ENCODE data around the gene FRMPD2. TPM values are rescaled to one million over a fixed set of nuclear protein-coding genes. Genes with fewer than 3 reads are reported as not detected.
A peak's percentile ranks its signal among the peaks of the same experiment; 100 is the strongest.

FRMPD2 gene
- total and polyA plus RNA-seq, 11 donors: 0.20 to 0.66 TPM; not detected in 9

DNA sequence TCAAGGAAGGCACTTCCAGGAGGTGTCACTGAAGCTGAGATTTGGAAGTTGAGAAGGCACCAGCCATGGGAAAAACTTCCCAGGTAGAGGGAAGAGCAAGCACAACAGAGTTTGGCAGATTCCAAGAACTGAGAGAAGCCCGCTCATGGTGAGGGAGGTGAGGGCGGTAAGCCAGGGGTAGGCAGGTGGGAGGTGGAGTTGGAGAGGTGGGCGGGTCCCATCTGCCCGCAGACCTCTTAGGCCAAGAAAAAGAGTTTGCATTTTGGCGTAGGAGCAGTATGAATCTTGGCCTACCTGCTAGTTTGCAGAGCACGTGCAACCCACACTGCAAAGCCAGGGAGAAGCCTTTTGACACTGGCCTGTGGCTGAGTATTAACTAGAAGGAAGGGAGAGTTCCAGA, 18.8 kb downstream of the FRMPD2 start:
- H3K9me3 ChIP-seq: peaks cover 0 to 5% (median 0%) of the 10 kb centered on the region in 12 donors
- H3K27me3 ChIP-seq: no peaks in the 10 kb centered on the region
- ATAC-seq (no peak), DNase-seq (no peak)
- no peak overlapping the region for H3K27ac ChIP-seq
- intact Hi-C loops (cut with DNase I): no loop called here
- 89 to 95% (median 91%) methylated on average over 6 of the region's 6 CpGs for whole genome bisulfite sequencing, 4 donors
- TF ChIP-seq, protein P1, sequence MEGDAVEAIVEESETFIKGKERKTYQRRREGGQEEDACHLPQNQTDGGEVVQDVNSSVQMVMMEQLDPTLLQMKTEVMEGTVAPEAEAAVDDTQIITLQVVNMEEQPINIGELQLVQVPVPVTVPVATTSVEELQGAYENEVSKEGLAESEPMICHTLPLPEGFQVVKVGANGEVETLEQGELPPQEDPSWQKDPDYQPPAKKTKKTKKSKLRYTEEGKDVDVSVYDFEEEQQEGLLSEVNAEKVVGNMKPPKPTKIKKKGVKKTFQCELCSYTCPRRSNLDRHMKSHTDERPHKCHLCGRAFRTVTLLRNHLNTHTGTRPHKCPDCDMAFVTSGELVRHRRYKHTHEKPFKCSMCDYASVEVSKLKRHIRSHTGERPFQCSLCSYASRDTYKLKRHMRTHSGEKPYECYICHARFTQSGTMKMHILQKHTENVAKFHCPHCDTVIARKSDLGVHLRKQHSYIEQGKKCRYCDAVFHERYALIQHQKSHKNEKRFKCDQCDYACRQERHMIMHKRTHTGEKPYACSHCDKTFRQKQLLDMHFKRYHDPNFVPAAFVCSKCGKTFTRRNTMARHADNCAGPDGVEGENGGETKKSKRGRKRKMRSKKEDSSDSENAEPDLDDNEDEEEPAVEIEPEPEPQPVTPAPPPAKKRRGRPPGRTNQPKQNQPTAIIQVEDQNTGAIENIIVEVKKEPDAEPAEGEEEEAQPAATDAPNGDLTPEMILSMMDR (IDR thresholded peaks at IDR 0.05): no peak
- TF ChIP-seq POLR2A (IDR thresholded peaks at IDR 0.05): no peak
- H3K36me3 ChIP-seq: no peaks in the 10 kb centered on the region
- H3K4me3 ChIP-seq: no peak overlapping the region
- peaks cover 0 to 19% (median 4%) of the 10 kb centered on the region in 12 donors for H3K4me1 ChIP-seq

DNA sequence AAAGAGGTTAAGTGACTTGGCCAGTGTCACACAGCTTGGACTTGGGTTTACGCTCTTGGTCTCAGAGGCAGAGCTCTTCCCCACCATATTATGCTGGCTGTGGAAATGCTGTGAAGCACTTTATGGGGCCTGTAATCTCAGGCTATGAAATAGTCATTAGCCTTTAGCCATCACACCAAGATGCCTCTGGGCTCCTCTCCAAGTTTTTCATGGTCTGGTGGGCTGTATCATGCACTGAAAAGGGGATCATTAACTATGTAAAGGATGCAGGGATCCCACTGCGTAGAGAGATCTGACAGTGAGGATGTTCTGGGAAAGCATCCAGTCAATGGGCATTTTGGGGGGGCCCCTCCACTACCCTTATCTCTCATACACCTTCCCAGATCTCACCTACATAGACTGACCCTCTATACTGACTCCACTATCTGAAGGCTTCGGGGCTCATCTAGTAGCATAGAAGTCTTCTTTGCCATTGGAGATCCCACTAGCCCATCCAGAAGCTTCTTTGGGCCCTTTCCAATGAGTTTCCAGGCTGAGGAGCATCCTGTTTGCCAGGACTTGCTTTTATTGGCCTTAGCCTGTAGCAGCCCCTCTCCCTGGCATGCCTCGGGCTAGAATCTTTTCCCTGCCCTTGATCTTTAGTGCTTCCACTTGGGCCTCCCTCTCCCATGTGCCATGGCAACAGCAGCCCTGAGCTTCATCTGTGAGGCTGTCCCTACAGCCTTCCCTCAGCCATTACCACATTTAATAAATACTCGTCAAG, 19.6 kb downstream of the FRMPD2 start:
- intact Hi-C loops (cut with DNase I): no loop called here
- WGBS, 4 donors: 88 to 95% (median 92%) methylated on average over 5 of the region's 5 CpGs
- TF ChIP-seq, protein P1 (IDR thresholded peaks at IDR 0.05): no peak
- TF ChIP-seq POLR2A (IDR thresholded peaks at IDR 0.05): no peak
- no peaks in the 10 kb centered on the region for H3K27me3 ChIP-seq
- no peak for DNase-seq
- peaks cover 0 to 19% (median 4%) of the 10 kb centered on the region in 12 donors for H3K4me1 ChIP-seq
- no peak for ATAC-seq
- no peak overlapping the region for H3K4me3 ChIP-seq
- H3K9me3 ChIP-seq: no peaks in the 10 kb centered on the region
- H3K27ac ChIP-seq: no peak overlapping the region
- no peaks in the 10 kb centered on the region for H3K36me3 ChIP-seq

DNA sequence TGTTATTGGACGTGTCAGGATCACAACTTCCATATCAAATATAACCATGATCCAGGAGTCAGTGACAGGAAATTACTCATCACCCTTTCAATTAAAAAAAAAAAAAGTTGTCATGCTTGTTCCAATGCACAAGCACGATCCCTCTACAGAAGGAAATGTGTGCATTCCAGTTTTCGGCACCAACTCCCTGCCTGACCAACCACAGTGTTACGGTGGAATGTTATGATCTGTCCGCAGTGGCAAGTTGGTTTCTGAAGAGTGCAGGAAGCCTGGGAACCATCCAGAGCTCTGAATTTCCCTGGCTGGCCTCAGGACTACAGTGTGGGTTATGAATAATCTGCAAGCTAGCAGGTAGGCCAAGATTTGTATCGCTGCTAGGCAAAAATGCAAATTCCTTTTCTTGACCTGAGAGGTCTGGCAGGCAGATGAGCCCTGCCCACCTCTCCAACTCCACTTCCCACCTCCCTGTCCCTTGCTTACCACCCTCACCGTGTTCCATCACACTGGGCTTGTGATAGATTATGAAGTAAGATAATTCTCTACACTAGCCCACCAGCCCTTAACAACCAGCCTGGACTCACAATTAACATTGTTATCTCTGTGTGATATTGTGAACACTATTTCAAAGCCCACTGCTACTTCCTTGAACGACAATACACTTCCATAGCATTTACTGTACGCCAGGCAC, 20.4 kb downstream of the FRMPD2 start:
- no peaks in the 10 kb centered on the region for H3K9me3 ChIP-seq
- peak in 3 of 4 donors; percentile 48 to 73 (median 58) for ATAC-seq

DNA sequence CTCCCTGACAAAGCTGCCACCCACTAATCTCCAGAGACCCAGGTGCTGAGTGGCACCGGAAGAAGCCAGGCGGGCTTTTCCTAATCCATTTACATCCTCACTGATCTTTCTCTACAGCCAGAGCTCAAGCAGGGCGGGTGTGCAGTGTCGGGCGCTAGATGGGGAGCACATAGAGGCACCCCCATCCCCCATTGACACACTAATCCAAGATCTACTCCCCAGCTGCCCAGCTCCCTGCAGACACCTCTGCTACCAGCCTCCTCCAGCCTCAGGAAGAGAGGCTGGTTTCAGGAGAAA, 22.2 kb downstream of the FRMPD2 start:
- ATAC-seq: no peak
- no peak overlapping the region for H3K27ac ChIP-seq

More for the DNA sequence above, 20.4 kb downstream of the FRMPD2 start:
- 45 to 48% (median 46%) methylated on average over 9 of the region's 9 CpGs for WGBS, 4 donors
- Histone ChIP-seq H3K4me1 (peaks cover 0 to 24% (median 4%) of the 10 kb centered on the region in 12 donors), H3K36me3 (no peaks in the 10 kb centered on the region), H3K4me3 (no peak overlapping the region), H3K27ac (peak overlapping the region in 1 of 12 donors; percentile 17), H3K27me3 (no peaks in the 10 kb centered on the region)
- TF ChIP-seq, protein P1 (IDR thresholded peaks at IDR 0.05): no peak
- no peak for TF ChIP-seq POLR2A (IDR thresholded peaks at IDR 0.05)
- DNase-seq: no peak
- intact Hi-C loops (cut with DNase I): no loop called here

More for the DNA sequence above, 22.2 kb downstream of the FRMPD2 start:
- TF ChIP-seq, protein P1 (IDR thresholded peaks at IDR 0.05): no peak
- TF ChIP-seq POLR2A (IDR thresholded peaks at IDR 0.05): no peak
- no peak overlapping the region for H3K4me3 ChIP-seq
- WGBS, 4 donors: 45 to 53% (median 50%) methylated on average over 5 of the region's 5 CpGs
- no peaks in the 10 kb centered on the region for H3K36me3 ChIP-seq
- intact Hi-C loops (cut with DNase I): no loop called here
- DNase-seq: no peak
- H3K4me1 ChIP-seq: peaks cover 0 to 40% (median 6%) of the 10 kb centered on the region in 12 donors
- H3K9me3 ChIP-seq: no peaks in the 10 kb centered on the region
- no peaks in the 10 kb centered on the region for H3K27me3 ChIP-seq

Measured in heart left ventricle (tissue), 16 donors.